MM.1S (cell line): ENCODE results near the gene IL23R.

Source experiments
- EZH2 ChIP-seq: fragments of 300-600 bp; sonication (generic); optimal IDR thresholded peaks from 2 replicates; pipeline ENCODE3; 2017; ENCODE audit warnings: low read depth, mild to moderate bottlenecking, antibody characterized with exemption, low read length, mixed read lengths
- TF ChIP-seq, protein P1 (sequence below): fragments of 300-600 bp; sonication (generic); IDR thresholded peaks from 2 replicates; pipeline ENCODE4 v1.5.1; 2016; ENCODE audit warnings: antibody characterized with exemption, low read length, mixed read lengths

- TF ChIP-seq, protein P1, sequence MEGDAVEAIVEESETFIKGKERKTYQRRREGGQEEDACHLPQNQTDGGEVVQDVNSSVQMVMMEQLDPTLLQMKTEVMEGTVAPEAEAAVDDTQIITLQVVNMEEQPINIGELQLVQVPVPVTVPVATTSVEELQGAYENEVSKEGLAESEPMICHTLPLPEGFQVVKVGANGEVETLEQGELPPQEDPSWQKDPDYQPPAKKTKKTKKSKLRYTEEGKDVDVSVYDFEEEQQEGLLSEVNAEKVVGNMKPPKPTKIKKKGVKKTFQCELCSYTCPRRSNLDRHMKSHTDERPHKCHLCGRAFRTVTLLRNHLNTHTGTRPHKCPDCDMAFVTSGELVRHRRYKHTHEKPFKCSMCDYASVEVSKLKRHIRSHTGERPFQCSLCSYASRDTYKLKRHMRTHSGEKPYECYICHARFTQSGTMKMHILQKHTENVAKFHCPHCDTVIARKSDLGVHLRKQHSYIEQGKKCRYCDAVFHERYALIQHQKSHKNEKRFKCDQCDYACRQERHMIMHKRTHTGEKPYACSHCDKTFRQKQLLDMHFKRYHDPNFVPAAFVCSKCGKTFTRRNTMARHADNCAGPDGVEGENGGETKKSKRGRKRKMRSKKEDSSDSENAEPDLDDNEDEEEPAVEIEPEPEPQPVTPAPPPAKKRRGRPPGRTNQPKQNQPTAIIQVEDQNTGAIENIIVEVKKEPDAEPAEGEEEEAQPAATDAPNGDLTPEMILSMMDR: peak; percentile 64
- no peak for TF ChIP-seq EZH2
Observed at GRCh38 chr1:67211589-67212563, 45.6 kb downstream of the IL23R start.
